Measurements from ENCODE around the gene GPR87. TPM values are rescaled to one million over a fixed set of nuclear protein-coding genes. Genes with fewer than 3 reads are reported as not detected.

The GPR87 gene
- total RNA-seq, 2 experiments from 2014 or later: 0.19 TPM; not detected in 1

DNA sequence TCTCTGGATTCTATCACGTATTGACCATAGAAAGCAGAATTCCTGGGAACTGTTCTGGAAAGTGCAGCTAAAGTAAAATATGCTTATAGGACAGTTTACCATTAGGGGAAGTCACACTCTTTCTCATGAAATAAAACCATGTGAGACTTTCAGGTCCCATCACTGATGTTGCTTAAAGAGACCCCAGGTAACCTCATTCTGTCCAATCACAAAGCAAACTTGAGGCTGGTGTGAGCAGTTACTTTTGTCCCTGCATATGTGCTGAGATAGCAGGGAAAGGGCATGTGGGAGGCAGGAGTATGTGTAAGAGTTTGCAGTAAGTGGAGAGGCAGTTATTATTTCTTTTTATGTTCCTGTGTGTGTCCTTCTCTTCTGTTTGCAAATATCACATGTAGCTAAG is 16.1 kb downstream of the GPR87 start:
- H3K36me3 Mint-ChIP-seq (ENCODE audit: low read depth): no peaks in the 10 kb centered on the region
- intact Hi-C loops (cut with micrococcal nuclease): loop anchor here (10.0 kb wide), 1 partner anchor 536 kb away; the partner anchor contains the start of gene SIAH2
- H3K27ac Mint-ChIP-seq: no peak overlapping the region
- H3K27me3 Mint-ChIP-seq (ENCODE audit: low read depth): peaks cover 26% of the 10 kb centered on the region
- H3K9me3 Mint-ChIP-seq: no peaks in the 10 kb centered on the region
- CTCF ChIA-PET: interaction anchor here (0.6 to 2.1 kb wide), 6 partner anchors 18 to 628 kb away, joined by 3 to 4 read pairs (median 4); no protein-coding TSS in a partner anchor
- H3K4me3 Mint-ChIP-seq: no peak overlapping the region
- DNase-seq: no peak
- H3K4me1 Mint-ChIP-seq (ENCODE audit: low read depth): peaks cover 25% of the 10 kb centered on the region

DNA sequence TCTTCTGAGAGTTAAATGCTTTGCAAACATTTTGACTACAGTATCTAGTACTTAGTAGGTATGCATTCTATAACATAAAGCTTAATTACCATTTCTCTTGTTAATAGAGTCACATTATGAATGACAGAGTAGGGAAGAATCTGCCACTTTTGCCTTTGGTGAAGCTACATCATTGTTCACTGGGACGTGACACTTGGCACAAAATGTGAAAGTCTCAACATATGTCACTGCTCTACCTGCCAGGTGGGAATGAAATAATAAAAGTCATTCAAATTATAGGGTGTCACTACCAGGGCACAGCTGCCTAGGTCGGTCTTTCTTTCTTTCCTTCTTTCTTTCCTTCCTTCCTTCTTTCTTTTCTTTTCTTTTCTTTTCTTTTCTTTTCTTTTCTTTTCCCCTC is 17.6 kb downstream of the GPR87 start:
- peaks cover 27% of the 10 kb centered on the region for H3K27me3 Mint-ChIP-seq (ENCODE audit: low read depth)
- peaks cover 14% of the 10 kb centered on the region for H3K4me1 Mint-ChIP-seq (ENCODE audit: low read depth)
- no peak overlapping the region for H3K4me3 Mint-ChIP-seq
- H3K9me3 Mint-ChIP-seq: no peaks in the 10 kb centered on the region
- intact Hi-C loops (cut with micrococcal nuclease): no loop called here
- H3K27ac Mint-ChIP-seq: no peak overlapping the region
- no peaks in the 10 kb centered on the region for H3K36me3 Mint-ChIP-seq (ENCODE audit: low read depth)
- no peak for DNase-seq
- CTCF ChIA-PET: interaction anchor here (0.7 to 2.1 kb wide), 2 partner anchors 16 to 131 kb away, joined by 3 to 4 read pairs; no protein-coding TSS in a partner anchor

DNA sequence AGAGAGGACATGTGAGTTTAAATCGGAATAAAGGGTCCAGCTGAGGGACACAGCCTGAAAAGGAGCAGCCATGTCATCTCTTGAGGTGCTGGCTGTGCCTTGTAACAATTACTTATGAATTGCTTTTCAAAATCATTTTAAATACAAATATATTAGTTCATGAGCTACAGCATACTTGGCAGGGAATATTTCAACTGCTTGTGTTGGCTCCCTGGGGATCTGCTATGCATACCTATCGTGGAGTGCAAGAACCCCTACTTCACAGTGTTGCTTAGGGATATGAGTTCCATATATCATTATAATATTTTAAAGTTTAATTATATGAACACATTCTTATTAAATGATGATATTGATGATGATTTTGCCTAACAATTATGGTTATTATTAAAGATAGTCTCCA is 19.2 kb downstream of the GPR87 start:
- CTCF ChIA-PET: interaction anchor here (0.7 kb wide), 1 partner anchor 129 kb away, joined by 3 read pairs; no protein-coding TSS in a partner anchor
- intact Hi-C loops (cut with micrococcal nuclease): no loop called here
- no peak for DNase-seq
- Mint-ChIP-seq H3K36me3 (ENCODE audit: low read depth) (no peaks in the 10 kb centered on the region), H3K27ac (no peak overlapping the region), H3K4me3 (no peak overlapping the region), H3K4me1 (ENCODE audit: low read depth) (peaks cover 10% of the 10 kb centered on the region), H3K27me3 (ENCODE audit: low read depth) (peaks cover 15% of the 10 kb centered on the region), H3K9me3 (no peaks in the 10 kb centered on the region)

DNA sequence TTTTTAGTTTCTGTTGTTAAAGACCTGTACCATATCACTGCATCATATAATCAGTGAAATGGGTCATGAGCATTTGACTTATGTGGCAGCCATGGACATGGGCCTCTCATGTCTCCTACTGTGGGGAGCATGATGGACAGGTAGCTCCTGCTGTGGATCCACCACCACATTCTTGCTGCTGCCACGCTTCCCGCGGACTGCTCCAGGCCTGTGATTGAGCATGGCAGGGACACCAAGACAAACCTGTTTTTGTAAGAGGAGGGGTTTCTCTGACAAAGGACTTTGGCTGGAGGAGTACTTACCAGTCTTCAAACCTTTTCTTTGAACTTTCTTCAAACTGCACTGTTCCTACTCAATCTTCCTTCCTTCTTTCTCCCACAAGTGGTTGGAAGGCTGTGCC is 20.4 kb downstream of the GPR87 start:
- intact Hi-C loops (cut with micrococcal nuclease): no loop called here
- CTCF ChIA-PET: no interaction called here
- no peaks in the 10 kb centered on the region for H3K9me3 Mint-ChIP-seq
- H3K4me3 Mint-ChIP-seq: no peak overlapping the region
- H3K4me1 Mint-ChIP-seq (ENCODE audit: low read depth): peaks cover under 1% of the 10 kb centered on the region
- peaks cover 13% of the 10 kb centered on the region for H3K27me3 Mint-ChIP-seq (ENCODE audit: low read depth)
- H3K27ac Mint-ChIP-seq: no peak overlapping the region
- no peaks in the 10 kb centered on the region for H3K36me3 Mint-ChIP-seq (ENCODE audit: low read depth)
- no peak for DNase-seq

DNA sequence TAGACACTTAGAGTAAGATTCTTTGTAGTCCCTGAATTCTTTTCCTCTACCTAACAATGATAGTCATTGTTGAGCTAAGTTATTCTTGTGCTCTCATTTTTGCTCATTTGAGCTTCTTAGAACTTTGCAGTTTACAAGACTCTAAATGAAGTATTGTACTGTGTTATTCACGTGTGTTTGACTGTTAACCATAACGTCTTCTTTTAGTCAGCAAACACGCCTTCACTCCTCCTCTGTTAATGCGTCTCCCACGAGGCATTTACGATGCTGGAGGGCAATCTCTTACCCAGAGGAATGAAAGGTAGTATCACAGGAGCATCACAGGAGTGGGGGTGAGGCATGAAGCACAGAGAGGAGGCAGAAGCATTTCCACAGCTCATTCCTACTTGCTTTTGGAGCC is 23.5 kb downstream of the GPR87 start:
- H3K27ac Mint-ChIP-seq: no peak overlapping the region
- DNase-seq: no peak
- H3K4me3 Mint-ChIP-seq: no peak overlapping the region
- H3K4me1 Mint-ChIP-seq (ENCODE audit: low read depth): peaks cover 2% of the 10 kb centered on the region
- H3K9me3 Mint-ChIP-seq: no peaks in the 10 kb centered on the region
- H3K27me3 Mint-ChIP-seq (ENCODE audit: low read depth): peaks cover 4% of the 10 kb centered on the region
- no peaks in the 10 kb centered on the region for H3K36me3 Mint-ChIP-seq (ENCODE audit: low read depth)
- CTCF ChIA-PET: interaction anchor here (0.6 to 3.8 kb wide), 5 partner anchors 12 to 134 kb away, joined by 3 to 24 read pairs (median 3); partner anchors contain the start of gene P2RY14
- intact Hi-C loops (cut with micrococcal nuclease): no loop called here

- H3K27me3 Mint-ChIP-seq (ENCODE audit: low read depth): peaks cover 2% of the 10 kb centered on the region
- intact Hi-C loops (cut with micrococcal nuclease): loop anchor here (1.0 to 2.0 kb wide), 3 partner anchors 37 to 549 kb away; no protein-coding TSS in a partner anchor
- H3K9me3 Mint-ChIP-seq: no peaks in the 10 kb centered on the region
- no peak overlapping the region for H3K27ac Mint-ChIP-seq
- H3K36me3 Mint-ChIP-seq (ENCODE audit: low read depth): no peaks in the 10 kb centered on the region
- H3K4me1 Mint-ChIP-seq (ENCODE audit: low read depth): peaks cover 2% of the 10 kb centered on the region
- no peak for DNase-seq
- CTCF ChIA-PET: interaction anchor here (0.7 to 3.8 kb wide), 2 partner anchors 36 to 413 kb away, joined by 3 to 24 read pairs; no protein-coding TSS in a partner anchor
- no peak overlapping the region for H3K4me3 Mint-ChIP-seq
Measured at GRCh38 chr3:151290673-151291072, 25.9 kb downstream of the GPR87 start.

- no peaks in the 10 kb centered on the region for H3K27me3 Mint-ChIP-seq (ENCODE audit: low read depth)
- CTCF ChIA-PET: interaction anchor here (2.1 to 2.8 kb wide), 3 partner anchors 37 to 122 kb away, joined by 14 to 20 read pairs (median 20); no protein-coding TSS in a partner anchor
- H3K9me3 Mint-ChIP-seq: no peaks in the 10 kb centered on the region
- no peak overlapping the region for H3K4me3 Mint-ChIP-seq
- intact Hi-C loops (cut with micrococcal nuclease): no loop called here
- no peak for DNase-seq
- H3K27ac Mint-ChIP-seq: no peak overlapping the region
- H3K36me3 Mint-ChIP-seq (ENCODE audit: low read depth): no peaks in the 10 kb centered on the region
- peaks cover 2% of the 10 kb centered on the region for H3K4me1 Mint-ChIP-seq (ENCODE audit: low read depth)
Measured at GRCh38 chr3:151289445-151289844, 27.2 kb downstream of the GPR87 start.

- Mint-ChIP-seq H3K9me3 (no peaks in the 10 kb centered on the region), H3K4me3 (no peak overlapping the region), H3K4me1 (ENCODE audit: low read depth) (peaks cover 15% of the 10 kb centered on the region), H3K27me3 (ENCODE audit: low read depth) (no peaks in the 10 kb centered on the region), H3K36me3 (ENCODE audit: low read depth) (no peaks in the 10 kb centered on the region), H3K27ac (no peak overlapping the region)
- no peak for DNase-seq
- CTCF ChIA-PET: interaction anchor here (0.9 to 3.7 kb wide), 7 partner anchors 19 to 130 kb away, joined by 3 to 39 read pairs (median 4); no protein-coding TSS in a partner anchor
- intact Hi-C loops (cut with micrococcal nuclease): no loop called here
Measured at GRCh38 chr3:151285940-151286339, 30.7 kb downstream of the GPR87 start.

DNA sequence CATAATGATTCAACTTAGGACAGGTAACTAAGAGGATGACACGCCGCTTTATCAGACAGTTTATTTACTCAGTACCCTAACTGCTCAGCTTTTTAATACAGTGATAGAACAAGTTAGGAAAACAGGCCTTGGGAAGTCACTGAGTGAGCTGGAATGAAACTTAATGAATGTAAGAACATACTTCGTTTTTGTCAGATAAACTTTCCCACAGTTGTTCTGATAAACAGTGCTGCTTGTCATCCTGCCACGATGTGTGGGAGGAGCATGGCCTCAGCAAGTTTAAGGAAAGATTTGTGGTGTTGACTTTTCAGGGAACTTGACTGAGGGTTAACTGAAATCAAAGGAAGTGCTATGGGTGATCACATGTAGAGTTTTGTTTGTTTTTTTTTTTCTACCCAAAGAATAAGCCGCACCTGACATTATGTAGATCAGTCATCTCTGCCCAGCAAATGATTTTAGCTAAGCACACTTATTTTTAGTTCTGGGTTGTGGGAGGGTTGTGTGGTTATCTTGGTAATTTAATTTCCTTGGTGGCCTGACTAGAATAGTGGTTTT is 32.6 kb downstream of the GPR87 start:
- Mint-ChIP-seq H3K9me3 (no peaks in the 10 kb centered on the region), H3K4me3 (no peak overlapping the region), H3K36me3 (ENCODE audit: low read depth) (no peaks in the 10 kb centered on the region), H3K27ac (no peak overlapping the region), H3K27me3 (ENCODE audit: low read depth) (no peaks in the 10 kb centered on the region), H3K4me1 (ENCODE audit: low read depth) (peaks cover 18% of the 10 kb centered on the region)
- CTCF ChIA-PET: interaction anchor here (0.8 to 3.7 kb wide), 7 partner anchors 56 to 141 kb away, joined by 3 to 39 read pairs (median 4); no protein-coding TSS in a partner anchor
- DNase-seq: peak; percentile 40
- intact Hi-C loops (cut with micrococcal nuclease): loop anchor here (1.0 to 5.0 kb wide), 9 partner anchors 43 to 633 kb away; no protein-coding TSS in a partner anchor

DNA sequence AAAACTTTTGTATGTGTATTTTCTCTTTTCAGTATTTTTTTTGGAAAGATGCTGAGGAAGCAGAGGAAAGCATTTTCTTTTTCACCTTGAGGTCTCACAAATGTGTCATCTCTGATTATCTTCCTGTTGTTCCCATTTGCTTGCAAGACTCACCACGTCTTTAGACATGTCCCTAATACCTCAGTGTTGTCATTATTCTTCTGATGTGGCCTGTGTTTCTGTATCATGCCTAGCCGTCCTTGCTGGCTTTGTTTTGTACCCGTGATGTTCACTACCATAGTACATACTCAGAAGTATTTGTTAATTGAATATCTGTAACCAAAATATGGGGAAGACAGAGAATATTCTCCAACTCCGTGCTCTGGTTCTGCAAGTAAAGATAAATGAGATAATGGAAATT is 33.2 kb downstream of the GPR87 start:
- H3K4me3 Mint-ChIP-seq: no peak overlapping the region
- H3K4me1 Mint-ChIP-seq (ENCODE audit: low read depth): peaks cover 24% of the 10 kb centered on the region
- H3K36me3 Mint-ChIP-seq (ENCODE audit: low read depth): no peaks in the 10 kb centered on the region
- CTCF ChIA-PET: interaction anchor here (1.1 to 8.5 kb wide), 8 partner anchors 50 to 127 kb away, joined by 3 to 248 read pairs (median 32); no protein-coding TSS in a partner anchor
- no peaks in the 10 kb centered on the region for H3K27me3 Mint-ChIP-seq (ENCODE audit: low read depth)
- peak overlapping the region; percentile 10 for H3K27ac Mint-ChIP-seq
- intact Hi-C loops (cut with micrococcal nuclease): loop anchor here (1.0 to 5.0 kb wide), 9 partner anchors 43 to 634 kb away; no protein-coding TSS in a partner anchor
- no peak for DNase-seq
- no peaks in the 10 kb centered on the region for H3K9me3 Mint-ChIP-seq

DNA sequence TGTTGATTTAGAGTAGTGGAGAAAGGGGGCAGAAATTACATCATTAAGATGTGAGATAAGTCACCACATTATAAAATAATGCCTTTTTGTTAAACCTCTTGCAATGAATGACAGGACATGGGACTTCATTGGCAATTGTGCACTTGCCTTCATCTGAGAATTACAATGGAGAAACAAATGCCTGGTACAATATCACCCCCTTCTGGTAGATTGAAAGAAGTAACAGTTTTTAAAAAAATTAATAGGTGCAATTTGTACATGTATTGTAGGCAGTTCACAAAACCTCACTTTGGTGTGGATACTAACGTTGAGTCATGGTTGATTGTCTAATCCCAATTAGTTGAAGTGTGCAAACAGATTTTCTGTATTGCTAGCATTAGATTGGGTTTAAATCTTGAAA is 33.7 kb downstream of the GPR87 start:
- Mint-ChIP-seq H3K27me3 (ENCODE audit: low read depth) (no peaks in the 10 kb centered on the region), H3K4me3 (no peak overlapping the region), H3K9me3 (no peaks in the 10 kb centered on the region), H3K4me1 (ENCODE audit: low read depth) (peaks cover 28% of the 10 kb centered on the region), H3K27ac (no peak overlapping the region), H3K36me3 (ENCODE audit: low read depth) (no peaks in the 10 kb centered on the region)
- DNase-seq: no peak
- CTCF ChIA-PET: interaction anchor here (0.7 to 8.5 kb wide), 18 partner anchors 16 to 579 kb away, joined by 3 to 248 read pairs (median 4); partner anchors contain the start of gene ERICH6
- intact Hi-C loops (cut with micrococcal nuclease): loop anchor here (1.0 to 5.0 kb wide), 9 partner anchors 44 to 634 kb away; no protein-coding TSS in a partner anchor

DNA sequence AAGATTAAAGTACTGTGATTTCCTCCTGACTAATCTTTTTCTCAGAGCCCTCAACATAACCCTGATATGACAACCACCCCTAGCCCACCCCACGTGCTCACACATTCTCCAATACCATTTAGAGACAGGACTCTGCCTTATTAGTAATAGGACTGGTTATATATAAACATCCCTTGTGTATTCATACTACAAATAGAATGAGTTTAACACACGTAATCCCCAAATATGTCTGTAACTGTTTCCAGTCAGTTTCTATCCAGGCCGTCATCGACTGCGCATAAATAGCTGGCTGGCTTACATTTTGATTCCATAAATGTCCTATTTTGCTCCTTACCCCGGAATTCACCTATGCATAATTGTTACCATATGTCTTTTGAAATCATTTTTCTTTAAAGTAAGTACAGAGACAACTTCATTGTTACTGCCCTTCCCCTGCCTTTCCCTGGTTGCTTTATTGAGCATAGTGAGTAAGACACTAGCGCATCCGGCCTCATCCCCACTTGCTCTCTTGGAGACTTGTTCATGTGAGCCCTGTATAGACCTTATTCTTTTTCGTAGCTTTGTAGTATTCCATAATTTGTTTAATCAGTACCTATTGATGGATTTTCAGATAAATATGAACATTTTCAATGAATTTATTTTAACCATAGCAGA is 34.8 kb downstream of the GPR87 start:
- no peaks in the 10 kb centered on the region for H3K9me3 Mint-ChIP-seq
- no peak for DNase-seq
- H3K36me3 Mint-ChIP-seq (ENCODE audit: low read depth): no peaks in the 10 kb centered on the region
- no peak overlapping the region for H3K4me3 Mint-ChIP-seq
- CTCF ChIA-PET: interaction anchor here (0.6 to 8.5 kb wide), 20 partner anchors 14 to 557 kb away, joined by 3 to 248 read pairs (median 4); no protein-coding TSS in a partner anchor
- peaks cover 33% of the 10 kb centered on the region for H3K4me1 Mint-ChIP-seq (ENCODE audit: low read depth)
- intact Hi-C loops (cut with micrococcal nuclease): loop anchor here (2.0 to 5.0 kb wide), 5 partner anchors 45 to 636 kb away; no protein-coding TSS in a partner anchor
- H3K27ac Mint-ChIP-seq: no peak overlapping the region
- no peaks in the 10 kb centered on the region for H3K27me3 Mint-ChIP-seq (ENCODE audit: low read depth)

All from activated naive CD4-positive, alpha-beta T cell treated with anti-CD3 and anti-CD28 coated beads for 36 hours (primary cell).